Bronchial epithelial cell (primary cell): ENCODE results near the gene PLAC8. TPM values are rescaled to one million over a fixed set of nuclear protein-coding genes. Genes with fewer than 3 reads are reported as not detected.
A peak's percentile ranks its signal among the peaks of the same experiment; 100 is the strongest.
"Not testable (repeated sequence)": the region's sequence is repeated elsewhere in the genome, so short reads cannot be mapped to it uniquely, and the experiment has no call there.

Source experiments
- DNase-seq: peaks from one replicate; pipeline ENCODE4 v3.0.0-alpha.2; 2010; ENCODE audit warnings: low read depth
- FAIRE-seq: peaks from 2 replicates; lab custom pipeline; 2011; peaks lifted over from hg19 to GRCh38; lab: Jason Lieb, UNC
- H3K27me3 ChIP-seq: 2 replicates; pipeline ENCODE4 v1.5.1; 2011; ENCODE audit warnings: low read length; ENCODE audit not compliant: control insufficient read depth, insufficient read depth
- H3K36me3 ChIP-seq: 2 replicates; pipeline ENCODE4 v1.5.1; 2011; ENCODE audit warnings: low read length; ENCODE audit not compliant: control insufficient read depth, insufficient read depth
- H3K4me3 ChIP-seq: 2 replicates; pipeline ENCODE4 v1.5.1; 2011; ENCODE audit warnings: mild to moderate bottlenecking, low read depth, low read length, control low read depth
- total RNA-seq: library from RNA; depleted of rRNA; stranded (reverse); fragments of >200 nt; gene quantifications from 2 replicates; pipeline ENCODE4 v1.2.1, GENCODE V29; 2014
- TF ChIP-seq, protein P1 (sequence below): IDR thresholded peaks from 2 replicates; pipeline ENCODE4 v1.5.1; 2011; ENCODE audit warnings: mild to moderate bottlenecking, moderate library complexity, low read length, control low read depth, inconsistent platforms; ENCODE audit not compliant: insufficient read depth, severe bottlenecking

The PLAC8 gene
- total RNA-seq, 1 donor from 2014 or later, result 0.79 TPM

DNA sequence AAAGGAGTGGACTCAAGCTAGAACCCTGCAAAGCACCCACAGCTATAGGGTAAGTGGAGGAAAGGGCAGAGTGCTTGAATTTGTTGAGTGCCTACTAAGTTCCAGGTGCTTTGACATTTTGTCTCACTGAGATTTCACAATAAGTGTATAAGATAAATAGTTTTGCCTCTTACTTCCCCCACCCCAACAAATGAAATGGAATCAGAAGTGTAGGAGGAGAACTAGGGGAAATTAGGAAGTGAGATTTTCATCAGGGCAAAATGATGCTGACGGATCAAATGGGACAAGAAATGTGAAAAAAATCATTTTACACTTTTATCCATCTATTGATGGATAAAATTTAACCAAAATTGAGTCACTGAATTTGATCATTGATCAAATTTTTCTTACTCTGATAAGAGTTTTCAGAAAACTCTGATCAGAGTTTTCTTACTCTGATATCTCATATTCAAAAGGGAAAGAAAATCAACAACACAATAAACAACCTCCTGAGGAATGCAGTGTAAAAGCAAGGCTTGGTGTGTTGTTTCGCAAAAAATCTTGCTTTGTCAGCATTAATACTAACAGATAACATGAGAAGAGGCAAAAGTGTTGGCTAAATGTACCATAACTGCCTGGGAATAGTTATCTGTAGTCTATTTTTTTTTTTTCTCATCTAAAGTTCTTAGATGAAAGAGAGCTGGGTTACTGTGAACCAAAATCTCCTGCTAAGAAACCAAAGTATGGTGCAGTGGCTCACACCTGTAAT, 24.9 kb downstream of the PLAC8 start:
- H3K27me3 ChIP-seq, result no peaks in the 10 kb centered on the region
- no peak for FAIRE-seq
- no peaks in the 10 kb centered on the region for H3K36me3 ChIP-seq
- no peak overlapping the region for H3K4me3 ChIP-seq
- TF ChIP-seq, protein P1, sequence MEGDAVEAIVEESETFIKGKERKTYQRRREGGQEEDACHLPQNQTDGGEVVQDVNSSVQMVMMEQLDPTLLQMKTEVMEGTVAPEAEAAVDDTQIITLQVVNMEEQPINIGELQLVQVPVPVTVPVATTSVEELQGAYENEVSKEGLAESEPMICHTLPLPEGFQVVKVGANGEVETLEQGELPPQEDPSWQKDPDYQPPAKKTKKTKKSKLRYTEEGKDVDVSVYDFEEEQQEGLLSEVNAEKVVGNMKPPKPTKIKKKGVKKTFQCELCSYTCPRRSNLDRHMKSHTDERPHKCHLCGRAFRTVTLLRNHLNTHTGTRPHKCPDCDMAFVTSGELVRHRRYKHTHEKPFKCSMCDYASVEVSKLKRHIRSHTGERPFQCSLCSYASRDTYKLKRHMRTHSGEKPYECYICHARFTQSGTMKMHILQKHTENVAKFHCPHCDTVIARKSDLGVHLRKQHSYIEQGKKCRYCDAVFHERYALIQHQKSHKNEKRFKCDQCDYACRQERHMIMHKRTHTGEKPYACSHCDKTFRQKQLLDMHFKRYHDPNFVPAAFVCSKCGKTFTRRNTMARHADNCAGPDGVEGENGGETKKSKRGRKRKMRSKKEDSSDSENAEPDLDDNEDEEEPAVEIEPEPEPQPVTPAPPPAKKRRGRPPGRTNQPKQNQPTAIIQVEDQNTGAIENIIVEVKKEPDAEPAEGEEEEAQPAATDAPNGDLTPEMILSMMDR, result no peak
- DNase-seq, result no peak

GRCh38 chr4:83084956-83085355, 29.6 kb downstream of the PLAC8 start:
- not testable (repeated sequence) for H3K27me3 ChIP-seq, FAIRE-seq, H3K36me3 ChIP-seq, DNase-seq, H3K4me3 ChIP-seq

- no peaks in the 10 kb centered on the region for H3K27me3 ChIP-seq
- TF ChIP-seq, protein P1, result no peak
- no peak for DNase-seq
- H3K36me3 ChIP-seq, result no peaks in the 10 kb centered on the region
- no peak for FAIRE-seq
- H3K4me3 ChIP-seq, result no peak overlapping the region
Measured at GRCh38 chr4:83083925-83084475, 30.5 kb downstream of the PLAC8 start.

- FAIRE-seq, result no peak
- TF ChIP-seq, protein P1, result no peak
- no peaks in the 10 kb centered on the region for H3K36me3 ChIP-seq
- H3K27me3 ChIP-seq, result no peaks in the 10 kb centered on the region
- H3K4me3 ChIP-seq, result no peak overlapping the region
- DNase-seq, result peak; percentile 4
Measured at GRCh38 chr4:83082777-83083176, 31.8 kb downstream of the PLAC8 start.

- FAIRE-seq, result no peak
- Histone ChIP-seq H3K36me3 (no peaks in the 10 kb centered on the region), H3K4me3 (no peak overlapping the region), H3K27me3 (no peaks in the 10 kb centered on the region)
- DNase-seq, result no peak
- TF ChIP-seq, protein P1, result no peak
Measured at GRCh38 chr4:83080561-83080960, 34.0 kb downstream of the PLAC8 start.

GRCh38 chr4:83075311-83076095, 39.0 kb downstream of the PLAC8 start:
- FAIRE-seq (no peak), DNase-seq (no peak)
- TF ChIP-seq, protein P1, result no peak
- H3K27me3 ChIP-seq, result no peaks in the 10 kb centered on the region
- no peak overlapping the region for H3K4me3 ChIP-seq
- no peaks in the 10 kb centered on the region for H3K36me3 ChIP-seq

- not testable (repeated sequence) for H3K36me3 ChIP-seq, FAIRE-seq, DNase-seq, H3K27me3 ChIP-seq, H3K4me3 ChIP-seq
Measured at GRCh38 chr4:83074783-83075182, 39.7 kb downstream of the PLAC8 start.
